GM19025 (cell line): ENCODE data around the gene NCK2.

Experiments used
- ATAC-seq: cut with Tn5 transposase; IDR thresholded peaks from one replicate; pipeline ENCODE4 v1.9.1; 2021; ENCODE audit warnings: mild to moderate bottlenecking, low read depth, moderate library complexity; ENCODE audit not compliant: unreplicated experiment

The NCK2 gene

DNA sequence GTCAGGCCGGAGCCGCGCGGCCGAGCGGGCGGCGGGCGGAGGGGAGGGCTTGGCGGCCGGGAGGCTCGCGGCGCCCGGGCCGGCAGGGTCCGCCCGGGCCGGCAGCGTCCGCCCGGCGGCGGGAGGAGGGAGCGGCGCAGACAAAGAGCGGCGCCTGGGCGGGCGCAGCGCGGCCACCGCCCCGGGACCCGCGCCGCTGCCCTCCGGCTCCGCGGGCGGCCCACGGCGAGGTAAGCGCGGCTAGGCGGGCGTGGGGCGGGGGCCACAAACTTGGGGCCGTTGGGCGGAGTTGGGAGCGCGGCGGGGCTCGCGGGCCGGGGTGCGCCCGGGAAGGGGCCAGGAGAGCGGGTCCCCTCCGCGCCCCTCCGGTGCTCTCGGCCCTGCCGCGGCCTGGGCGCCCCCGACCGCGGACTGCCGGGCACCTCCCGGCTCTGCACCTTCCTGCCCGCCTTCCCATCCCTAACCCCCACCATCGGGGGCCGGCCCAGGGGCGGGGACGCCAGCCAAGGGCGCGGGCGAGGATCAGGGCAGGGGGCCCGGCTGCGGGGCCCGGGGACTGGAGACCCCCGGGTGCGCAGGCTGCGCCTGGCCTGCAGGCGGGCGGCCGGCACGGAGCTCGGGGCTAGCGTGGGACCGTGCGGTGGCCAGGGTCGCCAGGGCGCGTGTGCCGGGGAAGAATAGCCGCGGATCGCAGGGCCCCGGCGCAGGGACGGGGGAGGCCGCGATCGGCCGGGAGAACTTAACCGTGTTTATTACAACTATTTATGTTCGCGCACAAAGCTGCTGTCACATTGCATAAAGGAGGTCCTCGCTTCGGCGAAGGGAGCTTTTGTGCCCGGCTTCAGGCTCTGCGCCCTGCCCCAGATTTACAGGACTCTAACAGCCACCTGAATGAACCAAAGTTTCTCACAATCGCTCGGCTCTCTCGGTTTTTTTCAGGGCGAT is at the start of gene NCK2:
Gene NCK2 (plus strand): TSS at position 4 of the 945 bp plus-strand sequence. CDS start 110,152 bp downstream, outside the sequence.
- peak; percentile 16 for ATAC-seq

DNA sequence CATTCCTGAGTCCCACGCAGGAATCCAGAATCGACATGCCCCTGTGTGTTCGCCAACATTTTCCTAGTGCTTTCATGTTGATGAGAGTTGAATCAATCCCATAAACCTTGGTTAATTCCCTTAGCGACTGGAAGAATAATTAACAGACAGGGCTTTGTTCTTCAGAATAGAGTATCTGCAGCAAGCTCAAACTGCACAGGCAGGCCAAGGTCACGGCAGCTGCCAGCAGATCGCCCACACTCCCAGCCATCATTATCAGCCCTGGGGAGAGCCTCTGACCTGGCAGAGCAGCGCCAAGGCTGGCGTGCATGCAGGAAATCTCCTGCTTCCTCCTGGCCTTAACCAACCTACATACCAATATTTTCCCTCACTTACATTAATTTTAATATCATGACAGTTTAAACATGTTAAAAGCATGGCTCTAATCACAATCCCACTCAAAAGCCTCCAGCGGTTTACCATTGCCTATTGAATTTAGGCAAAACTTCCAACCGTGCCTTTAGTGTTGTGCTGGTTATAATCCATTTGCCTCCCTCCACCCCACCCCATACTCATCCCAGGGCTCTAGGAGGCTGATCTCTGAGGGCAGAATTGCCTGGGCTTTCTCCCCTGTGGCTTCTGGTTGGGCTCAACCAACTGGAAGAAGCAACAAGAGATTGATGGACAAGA is 46.8 kb upstream of the NCK2 start:
- ATAC-seq: no peak

DNA sequence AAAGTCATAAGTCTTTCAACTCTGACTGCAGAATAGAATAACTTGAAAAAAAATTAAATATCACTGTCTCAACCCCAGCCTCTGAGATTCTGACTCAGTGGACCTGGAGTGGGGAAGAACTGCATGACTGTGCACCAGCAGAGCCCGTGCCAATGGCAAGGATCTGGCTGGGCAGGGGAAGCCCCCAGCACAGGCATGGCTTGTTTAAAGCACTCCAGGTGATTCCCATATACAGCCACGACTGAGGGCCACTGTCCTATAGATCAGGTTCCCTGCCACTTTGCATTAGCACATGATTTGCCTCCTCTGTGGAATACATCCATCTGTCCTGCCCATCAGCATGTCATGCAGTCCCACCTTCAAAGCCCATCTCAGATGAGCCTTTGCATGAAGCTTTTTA is 45.9 kb upstream of the NCK2 start:
- ATAC-seq: no peak

DNA sequence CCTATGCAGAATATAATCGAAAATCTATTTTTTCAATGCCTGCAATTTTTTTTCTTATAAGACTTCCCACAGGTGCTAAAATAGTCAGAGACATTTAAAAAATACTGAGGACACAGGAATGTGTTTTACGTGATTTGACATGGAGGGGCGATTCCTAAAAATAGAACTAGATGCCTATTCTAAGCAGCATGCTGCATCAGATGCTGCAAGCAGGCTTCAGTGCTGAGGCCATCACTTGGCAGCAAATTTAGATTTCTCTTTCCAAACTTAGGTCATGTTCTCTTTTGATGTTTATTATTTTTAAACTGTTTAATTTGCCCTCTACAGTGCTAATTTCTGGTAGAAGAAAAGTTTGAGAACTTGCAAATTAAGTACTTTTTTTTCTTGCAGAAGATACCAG is 43.7 kb upstream of the NCK2 start:
- ATAC-seq: no peak

DNA sequence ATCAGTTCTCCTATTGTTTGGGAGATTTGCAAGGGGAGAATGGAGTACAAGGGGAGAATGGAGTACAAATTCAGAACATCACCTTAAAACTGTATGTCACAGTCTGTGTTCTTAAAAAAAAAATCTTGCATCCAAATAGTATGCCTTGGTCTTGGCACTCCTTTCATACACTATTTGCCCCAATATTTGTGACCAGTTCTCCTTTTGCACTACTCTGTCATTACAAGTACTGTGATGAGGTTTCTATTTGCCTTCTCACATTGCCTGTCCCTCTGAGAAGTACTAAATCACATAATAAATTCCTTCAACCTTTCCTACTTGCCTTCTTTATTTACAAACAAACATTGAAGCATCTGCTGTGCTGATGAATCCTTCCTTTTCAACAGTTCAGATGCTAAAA is 36.0 kb upstream of the NCK2 start:
- ATAC-seq: no peak

DNA sequence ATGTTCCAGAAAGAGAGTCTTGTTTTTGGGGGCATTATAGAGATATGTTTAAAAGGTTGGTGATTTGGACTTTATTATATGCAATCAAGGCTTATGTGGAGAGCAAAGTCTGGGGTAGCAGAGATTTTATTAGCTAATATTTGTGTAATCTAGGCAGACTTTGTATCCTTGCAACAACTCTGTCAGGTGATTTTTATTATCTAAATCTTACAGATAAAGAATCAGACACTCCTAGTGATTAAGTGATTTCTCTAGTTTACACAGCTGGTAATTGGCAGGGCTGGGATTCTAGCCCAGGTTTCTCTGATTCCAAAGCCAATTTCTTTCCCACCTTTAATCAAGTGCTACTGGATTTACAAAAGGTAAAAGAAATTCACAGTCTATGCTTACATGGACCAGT is 33.3 kb upstream of the NCK2 start:
- ATAC-seq: no peak

DNA sequence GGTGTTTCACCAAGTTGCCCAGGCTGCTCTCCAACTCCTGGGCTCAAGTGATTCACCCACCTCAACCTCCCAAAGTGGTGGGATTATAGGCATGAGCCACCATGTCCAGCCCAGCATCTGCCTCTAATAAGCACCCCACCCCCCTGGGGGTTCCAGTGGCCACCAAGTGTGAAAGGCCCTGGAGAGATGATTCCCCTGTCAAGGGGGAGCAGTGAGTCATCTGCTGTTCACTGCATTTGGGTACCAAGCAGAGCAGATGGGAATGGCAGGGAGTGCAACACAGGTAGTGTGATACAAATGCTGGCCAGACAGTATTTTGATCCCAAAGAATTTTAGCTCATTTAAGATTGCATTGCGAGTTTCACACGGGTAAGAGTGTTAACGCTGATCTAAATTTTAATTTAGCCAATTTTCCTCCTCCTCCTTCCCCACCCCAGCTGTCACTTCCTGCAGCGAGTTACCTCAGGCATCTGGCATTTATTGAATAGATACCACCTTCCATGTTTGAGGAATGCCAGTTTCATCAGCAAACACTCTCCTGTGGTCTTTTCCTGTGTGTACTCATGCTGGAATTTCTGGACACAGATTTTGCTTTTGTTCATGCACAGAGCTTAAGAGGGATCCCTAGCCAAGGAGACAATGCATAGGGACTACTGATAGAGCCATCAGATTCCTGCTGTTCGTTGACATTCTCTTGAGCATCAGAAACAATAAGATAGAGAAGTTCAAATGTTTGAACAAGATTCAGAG is 32.4 kb upstream of the NCK2 start:
- ATAC-seq: no peak

DNA sequence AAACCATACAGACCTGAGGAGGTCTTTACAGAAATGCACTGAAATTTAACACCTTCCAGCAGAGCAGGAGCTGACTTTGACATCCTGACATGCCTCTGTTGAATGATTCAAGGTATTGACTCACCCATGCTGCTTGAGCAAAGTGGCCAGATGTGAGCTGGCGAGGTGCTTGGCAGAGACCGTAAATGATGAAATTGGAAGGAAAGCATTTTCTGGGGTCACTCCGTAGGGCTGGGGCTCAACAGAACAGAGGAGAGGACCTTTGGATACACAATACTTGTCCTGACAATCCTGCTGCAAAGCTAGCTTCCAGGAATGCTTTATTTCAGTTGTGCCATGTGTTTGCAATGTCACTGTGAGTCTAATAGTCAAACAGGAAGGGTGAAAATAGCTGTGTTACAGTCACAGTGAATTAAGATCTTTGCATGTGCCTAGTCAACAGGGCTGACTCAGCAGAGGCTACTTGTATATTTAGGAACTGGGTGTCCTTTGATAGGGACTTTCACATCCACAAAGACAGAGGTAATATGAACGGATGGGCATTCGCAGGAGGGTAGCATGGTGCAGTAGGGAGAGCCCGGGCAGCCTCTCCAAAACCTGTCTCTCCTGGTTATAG is 31.6 kb upstream of the NCK2 start:
- ATAC-seq: no peak

DNA sequence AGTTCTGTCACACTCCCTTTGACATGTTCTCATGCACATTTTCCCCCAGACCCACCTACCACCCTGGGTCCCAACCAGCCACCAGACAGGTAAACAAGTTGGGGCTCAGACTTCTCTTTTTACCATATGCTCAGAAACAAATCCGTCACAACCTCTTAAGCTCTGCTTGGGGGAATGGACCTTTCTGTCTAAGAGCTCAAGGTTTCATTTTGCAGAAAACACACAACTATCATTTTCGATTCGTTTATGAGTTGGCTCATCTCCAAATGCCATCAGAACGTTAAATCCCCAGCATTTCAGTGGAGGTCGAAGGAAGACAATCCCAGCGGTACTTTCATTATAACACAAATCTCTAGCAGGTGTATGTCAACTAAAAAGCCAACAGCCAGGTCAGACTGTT is 30.6 kb upstream of the NCK2 start:
- ATAC-seq: no peak

DNA sequence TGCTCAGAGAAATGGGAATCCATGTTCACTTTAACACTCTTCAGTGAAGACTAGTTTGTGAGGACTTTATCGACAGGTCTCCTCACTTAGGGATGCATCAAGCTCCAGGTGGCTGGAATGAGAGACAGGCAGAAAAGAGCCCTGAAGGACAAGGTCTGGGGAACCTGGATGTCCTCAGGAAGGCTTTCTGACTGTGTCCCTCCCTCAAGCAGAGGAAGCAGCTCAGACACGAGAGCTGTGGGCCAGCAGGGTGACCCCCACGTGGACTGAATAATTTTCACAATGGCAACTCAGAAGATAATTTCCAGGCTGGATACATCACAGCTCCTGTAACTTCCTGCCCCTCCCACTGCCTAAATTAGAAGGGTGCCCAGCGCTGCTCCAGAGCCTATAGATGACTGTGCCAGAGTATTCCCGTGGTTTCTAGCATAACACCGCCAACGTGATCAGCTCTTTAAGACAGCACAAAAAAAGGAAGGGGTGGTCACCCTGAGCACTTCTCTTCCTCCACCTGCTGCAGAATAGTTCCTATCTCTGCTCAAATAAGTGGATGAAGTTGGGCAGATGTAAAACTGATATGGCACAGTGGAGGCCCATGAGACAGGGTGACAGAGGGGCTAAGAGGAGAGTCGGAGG is 25.7 kb upstream of the NCK2 start:
- no peak for ATAC-seq

DNA sequence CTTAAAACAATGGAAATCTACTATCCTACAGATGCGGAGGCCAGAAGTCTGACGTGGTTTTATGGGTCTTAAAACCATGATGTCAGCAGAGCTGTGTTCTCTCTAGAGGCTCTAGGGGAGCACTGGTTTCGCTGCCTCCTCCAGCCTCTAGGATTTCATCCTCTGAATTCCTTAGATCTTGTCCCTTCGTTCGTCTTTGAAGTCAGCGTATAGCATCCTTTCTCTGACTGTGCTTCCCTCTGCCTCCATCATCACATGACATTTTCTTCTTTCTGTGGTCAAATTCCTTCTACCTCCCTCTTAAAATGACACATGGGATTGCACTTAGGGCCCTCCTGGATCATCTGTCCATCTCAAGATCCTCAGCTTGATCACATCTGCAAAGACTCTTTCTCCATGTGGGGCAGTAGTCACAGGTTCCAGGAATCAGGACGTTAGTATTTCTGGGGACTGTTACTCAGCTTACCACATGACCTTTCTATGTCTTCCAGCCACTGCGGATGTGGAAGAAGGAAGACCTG is 22.7 kb upstream of the NCK2 start:
- ATAC-seq: no peak

DNA sequence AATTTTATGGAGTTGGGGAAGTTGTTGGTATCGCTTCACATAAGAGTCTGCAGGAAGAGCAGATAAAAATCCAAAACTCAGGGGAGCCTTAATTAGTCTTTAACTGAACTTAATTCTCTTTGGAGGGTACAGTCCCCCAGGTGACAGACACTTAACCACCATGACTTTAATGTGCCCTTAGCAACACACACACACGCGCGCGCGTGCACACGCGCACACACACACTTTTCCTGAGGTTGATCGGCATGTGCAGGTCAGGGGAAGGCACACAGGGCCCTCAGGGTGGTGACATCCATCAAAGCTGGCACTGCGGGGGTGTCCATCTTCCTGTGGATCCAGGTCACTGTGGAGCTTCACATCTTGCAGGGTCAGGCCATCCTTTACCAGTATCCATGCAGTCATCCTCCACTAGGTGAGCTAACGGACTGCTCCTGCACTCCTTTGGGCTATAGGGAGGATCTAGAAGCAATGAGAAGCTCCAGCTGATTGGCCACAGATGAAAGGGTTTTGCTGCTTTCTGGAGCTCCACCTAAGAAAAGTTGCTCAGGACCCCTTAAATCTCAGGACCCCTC is 21.9 kb upstream of the NCK2 start:
- no peak for ATAC-seq

DNA sequence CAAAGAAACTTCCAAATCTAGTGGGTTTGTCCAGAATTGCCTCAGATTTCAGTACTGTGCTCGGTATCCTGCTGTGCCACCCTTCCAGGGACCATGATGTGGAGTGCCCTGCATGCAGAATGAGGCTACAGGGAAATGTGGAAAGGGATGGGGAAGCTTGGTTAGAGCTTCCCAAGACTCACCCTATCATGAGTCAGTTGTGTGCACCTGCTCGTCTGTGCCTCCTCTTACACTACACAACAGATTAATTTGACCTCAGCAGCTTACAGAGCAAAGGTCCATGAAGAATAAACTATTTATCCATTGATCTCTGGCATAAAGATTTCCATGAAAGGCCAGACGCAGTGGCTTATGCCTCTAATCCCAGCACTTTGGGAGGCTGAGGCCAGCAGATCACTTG is 21.3 kb upstream of the NCK2 start:
- no peak for ATAC-seq

DNA sequence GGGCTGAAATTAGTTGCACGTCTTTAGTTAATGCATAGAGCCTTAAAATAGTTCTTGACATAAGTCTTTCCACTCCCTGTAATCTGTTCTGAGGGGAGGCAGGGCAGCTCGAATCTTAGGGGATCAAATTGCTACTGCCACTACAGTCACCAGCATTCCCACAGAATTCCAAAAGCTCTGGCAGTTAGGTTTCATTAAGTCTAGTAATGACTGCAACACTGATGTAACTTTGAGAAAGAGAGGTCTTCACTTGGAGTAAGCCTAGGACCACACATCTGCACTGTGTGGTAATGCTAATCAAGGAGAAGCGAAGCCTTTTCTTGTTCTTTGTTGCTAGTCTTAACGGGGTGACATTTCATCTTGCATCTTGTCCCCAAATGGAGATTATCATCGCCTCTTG is 19.3 kb upstream of the NCK2 start:
- no peak for ATAC-seq

DNA sequence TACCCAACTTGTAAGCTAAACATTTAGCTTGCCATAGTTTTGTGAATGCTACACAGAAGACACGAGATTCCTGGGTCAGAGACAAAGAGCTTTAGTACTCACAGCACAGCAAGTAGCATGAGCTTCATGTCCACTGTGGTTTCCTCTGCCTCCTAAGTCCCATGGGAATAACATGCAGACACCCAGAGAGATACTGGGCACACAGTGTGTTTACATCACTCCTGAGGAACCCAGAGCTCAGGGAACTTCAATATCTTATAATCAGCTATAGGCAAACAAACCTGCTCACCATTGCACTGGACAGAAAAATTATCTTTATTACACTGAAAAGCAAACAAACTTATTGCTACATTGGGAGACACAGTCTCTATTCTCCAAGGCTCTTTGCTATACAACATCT is 14.5 kb upstream of the NCK2 start:
- no peak for ATAC-seq

DNA sequence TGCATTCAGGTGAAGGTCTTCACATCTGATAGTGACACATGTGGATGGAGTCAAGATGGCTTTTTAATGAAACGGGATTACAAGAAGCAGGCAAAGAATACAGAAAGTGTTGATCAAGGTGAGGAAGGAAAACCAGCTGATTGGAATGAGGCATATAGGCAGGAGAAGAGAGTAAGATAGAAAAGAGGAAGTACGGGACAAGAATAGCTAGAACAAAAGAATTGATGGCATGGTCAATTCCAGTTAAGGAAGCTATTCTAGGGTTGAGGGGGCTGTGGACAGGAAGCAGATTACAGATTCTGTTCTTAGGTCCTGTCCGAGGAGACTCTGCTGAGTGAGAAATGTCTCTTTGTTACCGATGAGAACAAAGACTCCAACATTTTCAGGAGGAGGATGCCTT is 13.2 kb upstream of the NCK2 start:
- no peak for ATAC-seq

DNA sequence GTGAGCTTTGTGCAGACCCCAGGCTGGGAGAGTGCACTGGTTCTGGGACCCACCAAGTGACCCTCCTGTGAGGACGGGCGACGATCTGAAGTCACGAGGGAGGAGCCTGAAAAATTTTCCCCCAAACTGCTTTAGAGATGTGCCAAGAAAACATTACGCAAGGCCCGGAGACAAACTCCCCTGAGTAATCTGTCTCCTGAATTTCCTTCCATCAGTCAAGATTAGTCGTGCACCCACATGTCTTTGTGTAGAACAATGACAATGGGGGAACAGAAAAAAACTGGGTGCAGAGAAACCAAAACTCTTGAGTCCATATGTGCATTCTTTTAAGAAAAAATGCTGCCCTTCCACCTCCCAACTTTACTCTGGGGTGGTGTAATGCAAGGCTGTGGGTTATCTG is 12.6 kb upstream of the NCK2 start:
- ATAC-seq: no peak

DNA sequence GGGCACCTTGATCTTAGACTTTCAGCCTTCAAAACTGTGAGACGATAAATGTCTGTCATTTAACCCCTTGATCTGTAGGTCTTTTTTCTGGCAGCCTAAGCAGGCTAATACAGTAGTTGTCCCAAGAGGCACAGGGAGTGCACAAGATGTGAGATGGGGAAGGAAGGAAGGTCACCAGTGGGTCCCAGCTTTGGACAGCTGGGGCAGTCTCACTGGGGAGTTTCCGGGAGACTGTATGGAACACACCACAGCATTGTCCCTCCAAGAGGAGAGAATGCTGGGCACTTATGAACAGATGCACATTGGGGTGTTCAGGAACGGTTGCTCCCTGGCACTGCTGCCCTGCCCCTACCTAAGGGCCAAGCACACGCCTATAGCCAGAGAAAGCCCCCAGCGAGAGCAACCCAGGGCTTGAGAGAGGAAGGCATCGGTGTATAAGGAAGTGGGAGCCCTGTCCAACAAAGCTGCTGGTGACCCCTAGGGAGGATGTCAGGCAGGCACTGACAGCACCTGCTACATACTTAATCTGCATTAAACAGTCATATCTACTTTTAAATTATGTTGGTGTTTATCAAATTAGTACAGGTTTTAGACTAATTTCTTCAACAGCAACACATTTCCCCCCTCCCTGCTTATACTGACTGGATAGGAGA is 11.6 kb upstream of the NCK2 start:
- ATAC-seq: no peak

DNA sequence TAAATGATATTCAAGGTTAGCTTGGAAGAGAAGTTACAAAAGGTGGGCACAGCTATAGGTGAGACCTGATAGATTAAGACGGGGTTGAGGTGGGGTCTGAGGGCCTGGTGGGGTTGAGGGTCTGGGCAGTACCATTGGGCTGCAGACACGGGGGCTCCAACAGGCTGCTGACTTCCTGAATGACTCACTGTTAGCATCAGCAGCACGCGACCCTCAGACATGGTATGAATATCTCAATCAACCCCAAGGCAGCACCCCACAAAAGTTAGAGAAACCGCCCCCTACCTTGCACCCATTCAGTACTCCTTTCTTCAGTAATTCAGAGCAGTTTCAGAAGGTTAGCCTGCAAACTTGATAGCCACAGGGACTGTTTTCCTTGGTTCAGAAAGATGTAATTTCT is 10.8 kb upstream of the NCK2 start:
- ATAC-seq: no peak
